ENCODE measurements around the gene TUT7. TPM values are rescaled to one million over a fixed set of nuclear protein-coding genes. Genes with fewer than 3 reads are reported as not detected.

TUT7 gene
- total RNA-seq, 1 experiment from 2014 or later, result 13.1 TPM

- no peak for DNase-seq
- Histone ChIP-seq H3K27me3 (ENCODE audit: control insufficient read depth, insufficient read depth, low read length) (no peaks in the 10 kb centered on the region), H3K36me3 (replicated peaks; ENCODE audit: control insufficient read depth, insufficient read depth, low read length) (peaks cover 14% of the 10 kb centered on the region)
These were observed 79.2 kb downstream of the TUT7 start for GRCh38 chr9:86274821-86275643.

GRCh38 chr9:86272221-86272620 lies 82.0 kb downstream of the TUT7 start:
- DNase-seq, result no peak
- H3K27me3 ChIP-seq (ENCODE audit: control insufficient read depth, insufficient read depth, low read length), result no peaks in the 10 kb centered on the region
- no peak overlapping the region for H3K4me3 ChIP-seq (ENCODE audit: insufficient read depth, low read depth, low read length)
- H3K36me3 ChIP-seq (replicated peaks; ENCODE audit: control insufficient read depth, insufficient read depth, low read length), result peaks cover 9% of the 10 kb centered on the region

More at GRCh38 chr9:86274821-86275643, 79.2 kb downstream of the TUT7 start:
- H3K4me3 ChIP-seq (ENCODE audit: insufficient read depth, low read depth, low read length), result no peak overlapping the region

- DNase-seq, result no peak
These were observed 90.3 kb downstream of the TUT7 start for GRCh38 chr9:86263876-86264275.

GRCh38 chr9:86262492-86262891 lies 91.7 kb downstream of the TUT7 start:
- Histone ChIP-seq H3K4me3 (ENCODE audit: insufficient read depth, low read depth, low read length) (no peak overlapping the region), H3K27me3 (ENCODE audit: control insufficient read depth, insufficient read depth, low read length) (no peaks in the 10 kb centered on the region), H3K36me3 (replicated peaks; ENCODE audit: control insufficient read depth, insufficient read depth, low read length) (peaks cover 3% of the 10 kb centered on the region)
- DNase-seq, result no peak

More at GRCh38 chr9:86263876-86264275, 90.3 kb downstream of the TUT7 start:
- Histone ChIP-seq H3K36me3 (replicated peaks; ENCODE audit: control insufficient read depth, insufficient read depth, low read length) (peaks cover 3% of the 10 kb centered on the region), H3K4me3 (ENCODE audit: insufficient read depth, low read depth, low read length) (no peak overlapping the region), H3K27me3 (ENCODE audit: control insufficient read depth, insufficient read depth, low read length) (no peaks in the 10 kb centered on the region)

GRCh38 chr9:86259557-86259956 lies 94.7 kb downstream of the TUT7 start, which contains the start of gene C9orf153:
Gene C9orf153 (minus strand): TSS chr9:86259657. CDS start chr9:86229603, 30,054 bp downstream.
- no peaks in the 10 kb centered on the region for H3K27me3 ChIP-seq (ENCODE audit: control insufficient read depth, insufficient read depth, low read length)
- no peak for DNase-seq

GRCh38 chr9:86257391-86257790 lies 96.8 kb downstream of the TUT7 start:
- Histone ChIP-seq H3K4me3 (ENCODE audit: insufficient read depth, low read depth, low read length) (no peak overlapping the region), H3K27me3 (ENCODE audit: control insufficient read depth, insufficient read depth, low read length) (no peaks in the 10 kb centered on the region), H3K36me3 (replicated peaks; ENCODE audit: control insufficient read depth, insufficient read depth, low read length) (no peaks in the 10 kb centered on the region)
- no peak for DNase-seq

More at GRCh38 chr9:86259557-86259956, 94.7 kb downstream of the TUT7 start, which contains the start of gene C9orf153:
- peaks cover 3% of the 10 kb centered on the region for H3K36me3 ChIP-seq (replicated peaks; ENCODE audit: control insufficient read depth, insufficient read depth, low read length)
- no peak within 1 kb of the TSS for H3K4me3 ChIP-seq (ENCODE audit: insufficient read depth, low read depth, low read length)

GRCh38 chr9:86256653-86257052 lies 97.6 kb downstream of the TUT7 start:
- Histone ChIP-seq H3K36me3 (replicated peaks; ENCODE audit: control insufficient read depth, insufficient read depth, low read length) (no peaks in the 10 kb centered on the region), H3K4me3 (ENCODE audit: insufficient read depth, low read depth, low read length) (no peak overlapping the region), H3K27me3 (ENCODE audit: control insufficient read depth, insufficient read depth, low read length) (no peaks in the 10 kb centered on the region)
- DNase-seq, result no peak

- Histone ChIP-seq H3K27me3 (ENCODE audit: control insufficient read depth, insufficient read depth, low read length) (no peaks in the 10 kb centered on the region), H3K4me3 (ENCODE audit: insufficient read depth, low read depth, low read length) (no peak overlapping the region), H3K36me3 (replicated peaks; ENCODE audit: control insufficient read depth, insufficient read depth, low read length) (no peaks in the 10 kb centered on the region)
- no peak for DNase-seq
These were observed 100.6 kb downstream of the TUT7 start for GRCh38 chr9:86253577-86253976.

- no peak for DNase-seq
- Histone ChIP-seq H3K27me3 (ENCODE audit: control insufficient read depth, insufficient read depth, low read length) (no peaks in the 10 kb centered on the region), H3K4me3 (ENCODE audit: insufficient read depth, low read depth, low read length) (no peak overlapping the region), H3K36me3 (replicated peaks; ENCODE audit: control insufficient read depth, insufficient read depth, low read length) (no peaks in the 10 kb centered on the region)
These were observed 101.3 kb downstream of the TUT7 start for GRCh38 chr9:86252870-86253269.

GRCh38 chr9:86250123-86250522 lies 104.1 kb downstream of the TUT7 start:
- Histone ChIP-seq H3K27me3 (ENCODE audit: control insufficient read depth, insufficient read depth, low read length) (no peaks in the 10 kb centered on the region), H3K4me3 (ENCODE audit: insufficient read depth, low read depth, low read length) (no peak overlapping the region), H3K36me3 (replicated peaks; ENCODE audit: control insufficient read depth, insufficient read depth, low read length) (no peaks in the 10 kb centered on the region)
- no peak for DNase-seq

GRCh38 chr9:86248746-86249145 lies 105.5 kb downstream of the TUT7 start:
- no peak overlapping the region for H3K4me3 ChIP-seq (ENCODE audit: insufficient read depth, low read depth, low read length)
- H3K36me3 ChIP-seq (replicated peaks; ENCODE audit: control insufficient read depth, insufficient read depth, low read length), result no peaks in the 10 kb centered on the region
- no peaks in the 10 kb centered on the region for H3K27me3 ChIP-seq (ENCODE audit: control insufficient read depth, insufficient read depth, low read length)
- DNase-seq, result no peak

GRCh38 chr9:86246752-86247161 lies 107.5 kb downstream of the TUT7 start:
- Histone ChIP-seq H3K27me3 (ENCODE audit: control insufficient read depth, insufficient read depth, low read length) (no peaks in the 10 kb centered on the region), H3K36me3 (replicated peaks; ENCODE audit: control insufficient read depth, insufficient read depth, low read length) (no peaks in the 10 kb centered on the region), H3K4me3 (ENCODE audit: insufficient read depth, low read depth, low read length) (no peak overlapping the region)
- DNase-seq, result peak; percentile 35

GRCh38 chr9:86242071-86242470 lies 112.1 kb downstream of the TUT7 start:
- Histone ChIP-seq H3K4me3 (ENCODE audit: insufficient read depth, low read depth, low read length) (no peak overlapping the region), H3K27me3 (ENCODE audit: control insufficient read depth, insufficient read depth, low read length) (no peaks in the 10 kb centered on the region), H3K36me3 (replicated peaks; ENCODE audit: control insufficient read depth, insufficient read depth, low read length) (no peaks in the 10 kb centered on the region)
- DNase-seq, result no peak

GRCh38 chr9:86241216-86241615 lies 113.0 kb downstream of the TUT7 start:
- Histone ChIP-seq H3K36me3 (replicated peaks; ENCODE audit: control insufficient read depth, insufficient read depth, low read length) (no peaks in the 10 kb centered on the region), H3K4me3 (ENCODE audit: insufficient read depth, low read depth, low read length) (no peak overlapping the region), H3K27me3 (ENCODE audit: control insufficient read depth, insufficient read depth, low read length) (no peaks in the 10 kb centered on the region)
- DNase-seq, result no peak

All from H7 (cell line).